GM12878 (cell line): ENCODE results near the gene ZNF792.
A peak's percentile ranks its signal among the peaks of the same experiment; 100 is the strongest.

Source experiments
- FOXK2 ChIP-seq: fragments of 450-650 bp; IDR thresholded peaks from 2 replicates; pipeline ENCODE4 v1.6.1; 2017; ENCODE audit warnings: mild to moderate bottlenecking, moderate library complexity
- HCFC1 ChIP-seq: fragments of 150-350 bp; IDR thresholded peaks from 2 replicates; pipeline ENCODE4 v1.6.1; 2014; ENCODE audit warnings: low read length
- POLR2A ChIP-seq: IDR thresholded peaks from 2 replicates; pipeline ENCODE4 v1.6.1; 2011; ENCODE audit warnings: low read depth, mild to moderate bottlenecking, low read length
- SPI1 ChIP-seq: IDR thresholded peaks from 2 replicates; pipeline ENCODE4 v1.6.1; 2011; ENCODE audit warnings: low read depth, mild to moderate bottlenecking, low read length, moderate library complexity, borderline replicate concordance; ENCODE audit not compliant: insufficient read depth
- TF ChIP-seq, protein P1 (sequence below): IDR thresholded peaks from 2 replicates; pipeline ENCODE4 v1.6.1; 2012; ENCODE audit warnings: mild to moderate bottlenecking, low read depth, low read length

DNA sequence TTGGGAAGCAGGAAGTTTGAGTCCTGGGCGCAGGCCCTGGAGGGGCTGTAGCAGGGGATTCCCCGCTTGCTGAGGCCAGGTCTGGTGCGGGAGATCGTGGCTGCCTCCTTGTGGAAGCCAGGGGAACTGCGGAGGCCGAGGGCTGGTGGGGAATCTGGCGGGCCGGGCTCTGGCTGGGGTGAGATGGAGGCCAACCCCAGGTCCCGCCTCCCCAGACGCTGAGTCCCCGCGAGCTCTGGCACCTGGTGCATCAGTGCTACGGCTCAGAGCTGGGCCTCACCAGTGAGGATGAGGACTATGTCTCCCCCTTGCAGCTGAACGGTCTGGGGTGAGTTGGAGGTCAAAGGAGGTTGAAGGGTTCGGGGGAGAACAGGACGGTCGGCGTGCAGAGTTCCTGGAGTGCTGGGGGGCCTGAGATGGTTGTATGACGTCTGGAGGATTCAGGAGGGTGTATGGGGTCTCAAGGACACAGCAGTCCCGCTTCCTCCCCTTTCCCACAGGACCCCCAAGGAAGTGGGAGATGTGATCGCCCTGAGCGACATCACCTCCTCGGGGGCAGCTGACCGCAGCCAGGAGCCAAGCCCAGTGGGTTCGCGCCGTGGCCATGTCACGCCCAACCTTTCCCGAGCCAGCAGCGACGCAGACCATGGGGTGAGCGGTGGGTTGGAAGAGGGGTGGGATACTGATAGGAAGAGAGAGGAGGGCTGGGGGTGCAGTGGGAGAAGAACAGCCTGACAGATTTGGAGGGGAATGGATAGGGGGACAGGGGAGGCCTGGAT lies 49.2 kb upstream of the ZNF792 start:
- no peak for TF ChIP-seq FOXK2
- peak; percentile 54 for TF ChIP-seq POLR2A
- no peak for TF ChIP-seq SPI1
- TF ChIP-seq, protein P1, sequence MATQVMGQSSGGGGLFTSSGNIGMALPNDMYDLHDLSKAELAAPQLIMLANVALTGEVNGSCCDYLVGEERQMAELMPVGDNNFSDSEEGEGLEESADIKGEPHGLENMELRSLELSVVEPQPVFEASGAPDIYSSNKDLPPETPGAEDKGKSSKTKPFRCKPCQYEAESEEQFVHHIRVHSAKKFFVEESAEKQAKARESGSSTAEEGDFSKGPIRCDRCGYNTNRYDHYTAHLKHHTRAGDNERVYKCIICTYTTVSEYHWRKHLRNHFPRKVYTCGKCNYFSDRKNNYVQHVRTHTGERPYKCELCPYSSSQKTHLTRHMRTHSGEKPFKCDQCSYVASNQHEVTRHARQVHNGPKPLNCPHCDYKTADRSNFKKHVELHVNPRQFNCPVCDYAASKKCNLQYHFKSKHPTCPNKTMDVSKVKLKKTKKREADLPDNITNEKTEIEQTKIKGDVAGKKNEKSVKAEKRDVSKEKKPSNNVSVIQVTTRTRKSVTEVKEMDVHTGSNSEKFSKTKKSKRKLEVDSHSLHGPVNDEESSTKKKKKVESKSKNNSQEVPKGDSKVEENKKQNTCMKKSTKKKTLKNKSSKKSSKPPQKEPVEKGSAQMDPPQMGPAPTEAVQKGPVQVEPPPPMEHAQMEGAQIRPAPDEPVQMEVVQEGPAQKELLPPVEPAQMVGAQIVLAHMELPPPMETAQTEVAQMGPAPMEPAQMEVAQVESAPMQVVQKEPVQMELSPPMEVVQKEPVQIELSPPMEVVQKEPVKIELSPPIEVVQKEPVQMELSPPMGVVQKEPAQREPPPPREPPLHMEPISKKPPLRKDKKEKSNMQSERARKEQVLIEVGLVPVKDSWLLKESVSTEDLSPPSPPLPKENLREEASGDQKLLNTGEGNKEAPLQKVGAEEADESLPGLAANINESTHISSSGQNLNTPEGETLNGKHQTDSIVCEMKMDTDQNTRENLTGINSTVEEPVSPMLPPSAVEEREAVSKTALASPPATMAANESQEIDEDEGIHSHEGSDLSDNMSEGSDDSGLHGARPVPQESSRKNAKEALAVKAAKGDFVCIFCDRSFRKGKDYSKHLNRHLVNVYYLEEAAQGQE: no peak
- no peak for TF ChIP-seq HCFC1
